GM23248 (cell line): ENCODE data around the gene CBY3.
"Not testable (repeated sequence)": the region's sequence is repeated elsewhere in the genome, so short reads cannot be mapped to it uniquely, and the experiment has no call there.

Experiments
- EZH2 ChIP-seq: fragments of 200-600 bp; sonication (generic); IDR thresholded peaks from 2 replicates; pipeline ENCODE4 v1.6.1; 2018; ENCODE audit warnings: antibody characterized with exemption, mild to moderate bottlenecking; ENCODE audit not compliant: insufficient read depth, poor library complexity, severe bottlenecking
- EZH2phosphoT487 ChIP-seq: fragments of 200-600 bp; sonication (generic); IDR thresholded peaks from 2 replicates; pipeline ENCODE4 v1.6.1; 2018; ENCODE audit warnings: antibody characterized with exemption, moderate library complexity, mild to moderate bottlenecking, low read depth; ENCODE audit not compliant: insufficient read depth

DNA sequence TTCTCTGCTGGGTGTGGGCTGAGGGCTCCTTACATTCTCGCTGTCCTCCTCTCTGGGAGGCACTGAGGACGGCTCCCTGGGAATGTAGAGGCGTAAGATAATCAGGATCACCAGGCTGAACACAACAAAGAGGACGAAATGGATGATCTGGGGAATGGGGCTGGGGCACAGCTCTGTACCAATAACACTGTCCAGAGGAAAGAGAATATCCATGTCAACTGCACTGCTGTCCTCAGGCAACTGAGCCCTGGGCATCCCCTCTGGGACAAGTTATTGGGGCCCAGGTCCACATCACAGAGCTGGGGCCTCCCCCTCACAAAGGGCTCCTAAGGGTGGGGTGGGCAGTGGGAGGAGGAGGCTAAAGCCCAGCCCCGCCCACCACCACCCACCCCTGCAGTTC, 36.1 kb downstream of the CBY3 start:
- TF ChIP-seq EZH2phosphoT487, EZH2: not testable (repeated sequence)
